Spleen (tissue), 11 donors: ENCODE results near the gene CUEDC1. TPM values are rescaled to one million over a fixed set of nuclear protein-coding genes. Genes with fewer than 3 reads are reported as not detected.

ENCODE experiments used
- DNase-seq: peaks from one replicate; pipeline ENCODE4 v3.0.0-alpha.2; 2020
- H3K27ac ChIP-seq, 8 donors: fragments of 200-600 bp; sonication (generic) in 7 of 8; 1 replicate in 4 of 8; 2 replicates in 4 of 8; pipeline versions ENCODE4 v1.5.0 to v1.8.0; 2016 to 2021; ENCODE audit warnings: inconsistent platforms in 4 of 8, mild to moderate bottlenecking in 4 of 8, moderate library complexity in 1 of 8
- H3K27me3 ChIP-seq, 7 donors: fragments of 200-600 bp; sonication (generic) in 6 of 7; replicated peaks in 1 of 7; 1 replicate in 4 of 7; 2 replicates in 3 of 7; pipeline versions ENCODE4 v1.5.0 to v1.8.0; 2016 to 2021; ENCODE audit warnings: inconsistent platforms in 3 of 7, mild to moderate bottlenecking in 1 of 7
- H3K36me3 ChIP-seq, 6 donors: fragments of 200-600 bp; sonication (generic) in 5 of 6; 1 replicate in 4 of 6; 2 replicates in 2 of 6; pipeline versions ENCODE4 v1.5.0 to v1.8.0; 2016 to 2021; ENCODE audit warnings: inconsistent platforms in 2 of 6
- H3K4me1 ChIP-seq, 6 donors: fragments of 200-600 bp; sonication (generic) in 5 of 6; 1 replicate in 3 of 6; 2 replicates in 3 of 6; pipeline versions ENCODE4 v1.5.0 to v1.8.0; 2016 to 2021; ENCODE audit warnings: inconsistent platforms in 3 of 6
- H3K4me3 ChIP-seq, 8 donors: fragments of 200-600 bp; sonication (generic) in 7 of 8; 1 replicate in 4 of 8; 2 replicates in 4 of 8; pipeline versions ENCODE4 v1.5.0 to v1.8.0; 2016 to 2021; ENCODE audit warnings: inconsistent platforms in 4 of 8, mild to moderate bottlenecking in 4 of 8, moderate library complexity in 2 of 8
- H3K9me3 ChIP-seq, 8 donors: fragments of 200-600 bp; sonication (generic) in 7 of 8; 1 replicate in 4 of 8; 2 replicates in 4 of 8; pipeline versions ENCODE4 v1.5.0 to v1.8.0; 2016 to 2021; ENCODE audit warnings: inconsistent platforms in 4 of 8
- POLR2A ChIP-seq, 3 donors: fragments of 450-650 bp; IDR thresholded peaks; one replicate each; pipeline ENCODE4 v1.5.1; 2017; ENCODE audit warnings: antibody characterized with exemption in 3 of 3, mild to moderate bottlenecking in 1 of 3
- POLR2AphosphoS5 ChIP-seq, 3 donors: sonication (generic); formaldehyde crosslinking; IDR thresholded peaks; one replicate each; pipeline ENCODE4 v1.5.1; 2017; ENCODE audit warnings: antibody characterized with exemption in 3 of 3
- WGBS, 5 donors: extraction: QIAGEN DNeasy Blood & Tissue Kit in 3 of 5; methylation state at CpG; one replicate each; pipeline versions ENCODE4 v1.1.5 to v1.1.7; 2013 to 2018; 5-methylcytosine and 5-hydroxymethylcytosine counted together
- intact Hi-C: fragments of 100-400 bp; cut with DNase I; formaldehyde crosslinking; loops from one replicate; pipeline ENCODE4 v1.15.0; 2023; ENCODE audit warnings: low total_unique reads
- polyA plus RNA-seq, 3 donors: library from polyadenylated mRNA; stranded (reverse); fragments of 200-250 nt; gene quantifications; one replicate each; pipeline ENCODE4 v1.2.1, GENCODE V29; 2013
- total RNA-seq, 7 donors: library from RNA; depleted of rRNA in 3 of 7; stranded (reverse); fragments of >200 nt in 3 of 7; fragmentation: NEBNext Ultra II Directional in 4 of 7; extraction: Animal tissue kit (Norgen Biotek cat#: 25700) in 4 of 7; gene quantifications; one replicate each; pipeline versions ENCODE4 v1.1.0 to v1.2.1, GENCODE V29; 2016 to 2021
- TF ChIP-seq, protein P1 (sequence below), 11 experiments: fragments of 200-600 bp in 7 of 11; fragments of 450-650 bp in 4 of 11; sonication (generic) in 4 of 11; IDR thresholded peaks in 8 of 11; conservative IDR thresholded peaks in 3 of 11; 1 replicate in 7 of 11; 2 replicates in 4 of 11; pipeline versions ENCODE4 v1.4.0 to v1.8.0; 2016 to 2021; ENCODE audit warnings: antibody characterized with exemption in 11 of 11, inconsistent platforms in 4 of 11, mild to moderate bottlenecking in 1 of 11
- donor health status: healthy with polysubstance abuse.
- donor health status: DM: no; HTN: no; CAD: no; lungs with moderate emphysema.
- donor health status: DM: no; HTN: no; CAD: no.
- donor health status: Bipolar disorder and iron deficiency.
- donor health status: healthy.
- donor health status: DM: no; HTN: no; CAD: no.
- donor health status: DM: yes; HTN: yes; CAD: no.

The CUEDC1 gene
- total and polyA plus RNA-seq, 10 donors = 5.4 to 23.5 (median 15.6) TPM

DNA sequence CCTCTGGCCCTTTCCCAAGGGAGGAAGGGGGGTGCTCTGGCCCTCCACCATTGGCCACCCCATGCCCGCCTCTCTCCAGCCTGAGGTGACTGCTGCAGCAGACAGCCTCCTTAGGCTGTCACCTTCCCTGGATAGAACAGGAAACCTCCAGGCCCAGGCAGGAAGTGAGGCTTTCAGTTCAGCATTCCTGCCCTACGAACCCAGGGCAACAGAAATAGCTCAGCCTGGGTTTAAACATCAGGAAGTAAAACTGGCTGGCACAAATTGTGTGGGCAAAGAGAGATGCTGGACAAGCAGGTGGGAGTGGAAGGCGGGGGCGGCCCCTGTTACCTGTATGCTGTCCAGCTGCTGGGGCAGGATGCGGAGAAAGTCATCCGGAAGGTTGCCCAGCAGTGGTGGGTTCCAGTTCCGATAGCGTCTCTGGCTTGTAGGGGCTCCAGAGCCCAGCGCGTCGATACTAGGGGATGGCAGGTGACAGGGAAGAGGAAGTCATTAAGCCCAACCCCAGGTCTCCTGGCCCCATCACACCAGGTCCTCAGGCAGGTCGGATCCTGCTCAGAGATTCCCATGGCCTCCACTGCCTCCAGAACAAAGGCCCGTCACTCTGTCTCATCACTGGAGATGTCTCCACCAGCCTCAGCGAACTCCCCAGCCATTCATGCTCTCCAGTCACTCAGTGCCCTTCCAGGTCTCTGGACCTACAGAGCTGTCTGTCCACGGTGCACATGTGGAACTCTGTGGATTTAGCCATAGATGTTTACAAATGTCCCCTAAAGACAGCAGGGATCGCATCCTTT lies 81.8 kb downstream of the CUEDC1 start:
- H3K4me3 ChIP-seq = no peak overlapping the region
- 61 to 74% (median 65%) methylated on average over 15 to 16 of the region's 16 CpGs for WGBS, 5 donors
- intact Hi-C loops = no loop called here
- H3K36me3 ChIP-seq = peaks cover 0 to 41% (median 0%) of the 10 kb centered on the region in 6 donors
- peaks cover 28 to 63% (median 44%) of the 10 kb centered on the region in 6 donors for H3K4me1 ChIP-seq
- DNase-seq = no peak
- peaks cover 0 to 41% (median 5%) of the 10 kb centered on the region in 7 donors for H3K27me3 ChIP-seq
- TF ChIP-seq POLR2AphosphoS5 (IDR thresholded peaks at IDR 0.05) (no peak), POLR2A (IDR thresholded peaks at IDR 0.05) (no peak)
- TF ChIP-seq, protein P1, sequence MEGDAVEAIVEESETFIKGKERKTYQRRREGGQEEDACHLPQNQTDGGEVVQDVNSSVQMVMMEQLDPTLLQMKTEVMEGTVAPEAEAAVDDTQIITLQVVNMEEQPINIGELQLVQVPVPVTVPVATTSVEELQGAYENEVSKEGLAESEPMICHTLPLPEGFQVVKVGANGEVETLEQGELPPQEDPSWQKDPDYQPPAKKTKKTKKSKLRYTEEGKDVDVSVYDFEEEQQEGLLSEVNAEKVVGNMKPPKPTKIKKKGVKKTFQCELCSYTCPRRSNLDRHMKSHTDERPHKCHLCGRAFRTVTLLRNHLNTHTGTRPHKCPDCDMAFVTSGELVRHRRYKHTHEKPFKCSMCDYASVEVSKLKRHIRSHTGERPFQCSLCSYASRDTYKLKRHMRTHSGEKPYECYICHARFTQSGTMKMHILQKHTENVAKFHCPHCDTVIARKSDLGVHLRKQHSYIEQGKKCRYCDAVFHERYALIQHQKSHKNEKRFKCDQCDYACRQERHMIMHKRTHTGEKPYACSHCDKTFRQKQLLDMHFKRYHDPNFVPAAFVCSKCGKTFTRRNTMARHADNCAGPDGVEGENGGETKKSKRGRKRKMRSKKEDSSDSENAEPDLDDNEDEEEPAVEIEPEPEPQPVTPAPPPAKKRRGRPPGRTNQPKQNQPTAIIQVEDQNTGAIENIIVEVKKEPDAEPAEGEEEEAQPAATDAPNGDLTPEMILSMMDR (IDR thresholded peaks at IDR 0.05 in 8 of 11, conservative IDR thresholded peaks at IDR 0.05 in 3 of 11) = no peak
- peak overlapping the region in 4 of 8 donors; percentile 72 to 76 (median 74) for H3K27ac ChIP-seq
- no peaks in the 10 kb centered on the region for H3K9me3 ChIP-seq

DNA sequence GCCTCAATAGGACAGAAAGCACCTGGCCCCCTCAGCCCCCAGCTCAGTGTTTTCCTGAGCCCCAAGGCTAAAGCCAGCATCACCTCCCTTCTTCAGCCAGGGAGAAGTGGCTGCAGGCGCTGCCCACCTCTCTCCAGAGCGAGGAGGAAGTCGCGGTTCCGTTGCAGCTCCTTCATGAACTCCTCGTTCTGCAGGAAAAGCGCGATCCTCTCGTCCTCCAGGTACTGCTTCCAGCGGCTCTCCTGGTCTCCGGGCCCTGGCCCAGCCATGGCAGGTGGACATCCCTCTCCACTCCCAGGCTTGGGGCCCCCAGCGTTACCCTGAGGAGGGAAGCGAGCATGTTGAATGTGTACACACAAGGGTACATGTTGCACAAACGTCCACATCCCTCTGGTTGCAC lies 82.7 kb downstream of the CUEDC1 start:
- peaks cover 0 to 35% (median 0%) of the 10 kb centered on the region in 6 donors for H3K36me3 ChIP-seq
- H3K4me3 ChIP-seq = no peak overlapping the region
- no peak overlapping the region for H3K27ac ChIP-seq
- 28 to 54% (median 44%) methylated on average over 11 to 14 of the region's 14 CpGs for WGBS, 5 donors
- no peaks in the 10 kb centered on the region for H3K9me3 ChIP-seq
- peaks cover 0 to 41% (median 5%) of the 10 kb centered on the region in 7 donors for H3K27me3 ChIP-seq
- no peak for DNase-seq
- intact Hi-C loops = no loop called here
- H3K4me1 ChIP-seq = peaks cover 32 to 73% (median 54%) of the 10 kb centered on the region in 6 donors
- TF ChIP-seq POLR2A (IDR thresholded peaks at IDR 0.05) = no peak
- TF ChIP-seq POLR2AphosphoS5 (IDR thresholded peaks at IDR 0.05) = no peak
- TF ChIP-seq, protein P1 (IDR thresholded peaks at IDR 0.05 in 8 of 11, conservative IDR thresholded peaks at IDR 0.05 in 3 of 11) = no peak

DNA sequence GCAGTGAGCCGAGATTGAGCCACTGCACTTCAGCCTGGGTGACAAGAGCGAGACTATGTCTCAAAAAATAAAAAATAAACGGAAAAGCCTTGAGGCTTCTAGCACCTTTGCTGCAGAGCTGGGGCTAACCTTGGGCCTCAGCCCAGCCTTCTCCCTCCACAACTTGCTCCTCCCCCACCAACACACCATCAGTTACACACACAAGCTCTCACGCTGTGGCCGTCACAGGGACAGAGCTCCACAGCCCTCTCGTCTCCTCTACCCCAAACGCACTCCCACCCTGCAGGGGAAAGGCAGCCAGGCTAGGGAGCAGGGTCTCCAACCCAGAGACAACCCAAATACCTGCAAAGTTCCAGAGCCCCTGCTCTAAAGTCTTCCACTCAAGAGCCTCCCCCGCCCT lies 83.3 kb downstream of the CUEDC1 start:
- H3K36me3 ChIP-seq = peaks cover 0 to 32% (median 0%) of the 10 kb centered on the region in 6 donors
- intact Hi-C loops = no loop called here
- no peak for DNase-seq
- H3K4me1 ChIP-seq = peaks cover 32 to 79% (median 57%) of the 10 kb centered on the region in 6 donors
- WGBS, 5 donors = 83 to 93% (median 88%) methylated on average over 8 of the region's 8 CpGs
- H3K9me3 ChIP-seq = no peaks in the 10 kb centered on the region
- H3K27ac ChIP-seq = no peak overlapping the region
- H3K27me3 ChIP-seq = peaks cover 0 to 41% (median 5%) of the 10 kb centered on the region in 7 donors
- TF ChIP-seq, protein P1 (IDR thresholded peaks at IDR 0.05 in 8 of 11, conservative IDR thresholded peaks at IDR 0.05 in 3 of 11) = no peak
- TF ChIP-seq POLR2A (IDR thresholded peaks at IDR 0.05) = no peak
- no peak for TF ChIP-seq POLR2AphosphoS5 (IDR thresholded peaks at IDR 0.05)
- no peak overlapping the region for H3K4me3 ChIP-seq

DNA sequence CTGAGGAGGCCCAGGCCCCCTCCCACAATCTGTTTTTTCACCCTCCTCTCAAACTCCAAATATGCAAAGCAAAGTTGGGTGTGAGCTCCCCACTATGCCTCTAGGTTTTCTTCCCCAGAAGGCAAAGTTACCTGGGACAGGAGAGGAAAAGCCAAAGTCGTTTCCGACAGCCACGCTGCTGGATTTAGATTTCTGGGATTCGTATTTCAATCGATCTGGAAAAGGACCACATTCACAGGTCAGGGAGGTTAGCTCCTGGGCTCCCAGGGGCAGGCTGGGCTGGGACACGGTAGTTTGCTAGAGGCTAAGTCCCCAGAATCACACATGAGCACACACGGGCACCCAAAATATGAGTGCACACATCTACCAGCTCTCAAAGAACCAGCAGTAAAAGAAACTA lies 84.1 kb downstream of the CUEDC1 start:
- no peak for DNase-seq
- TF ChIP-seq POLR2AphosphoS5 (IDR thresholded peaks at IDR 0.05) (no peak), POLR2A (IDR thresholded peaks at IDR 0.05) (no peak)
- TF ChIP-seq, protein P1 (IDR thresholded peaks at IDR 0.05 in 8 of 11, conservative IDR thresholded peaks at IDR 0.05 in 3 of 11) = no peak
- Histone ChIP-seq H3K27ac (no peak overlapping the region), H3K4me1 (peaks cover 32 to 74% (median 57%) of the 10 kb centered on the region in 6 donors), H3K4me3 (no peak overlapping the region), H3K9me3 (no peaks in the 10 kb centered on the region), H3K36me3 (peaks cover 0 to 34% (median 0%) of the 10 kb centered on the region in 6 donors), H3K27me3 (peaks cover 0 to 41% (median 5%) of the 10 kb centered on the region in 7 donors)
- intact Hi-C loops = no loop called here
- 88 to 92% (median 91%) methylated on average over 7 of the region's 7 CpGs for WGBS, 5 donors
